Epidermal melanocyte (primary cell): ENCODE results near the gene FYN.
"Not testable (repeated sequence)": the region's sequence is repeated elsewhere in the genome, so short reads cannot be mapped to it uniquely, and the experiment has no call there.

Experiments
- DNase-seq: peaks from one replicate; pipeline ENCODE4 v3.0.0; 2011; ENCODE audit warnings: low spot score; ENCODE audit not compliant: insufficient read length

Gene FYN

DNA sequence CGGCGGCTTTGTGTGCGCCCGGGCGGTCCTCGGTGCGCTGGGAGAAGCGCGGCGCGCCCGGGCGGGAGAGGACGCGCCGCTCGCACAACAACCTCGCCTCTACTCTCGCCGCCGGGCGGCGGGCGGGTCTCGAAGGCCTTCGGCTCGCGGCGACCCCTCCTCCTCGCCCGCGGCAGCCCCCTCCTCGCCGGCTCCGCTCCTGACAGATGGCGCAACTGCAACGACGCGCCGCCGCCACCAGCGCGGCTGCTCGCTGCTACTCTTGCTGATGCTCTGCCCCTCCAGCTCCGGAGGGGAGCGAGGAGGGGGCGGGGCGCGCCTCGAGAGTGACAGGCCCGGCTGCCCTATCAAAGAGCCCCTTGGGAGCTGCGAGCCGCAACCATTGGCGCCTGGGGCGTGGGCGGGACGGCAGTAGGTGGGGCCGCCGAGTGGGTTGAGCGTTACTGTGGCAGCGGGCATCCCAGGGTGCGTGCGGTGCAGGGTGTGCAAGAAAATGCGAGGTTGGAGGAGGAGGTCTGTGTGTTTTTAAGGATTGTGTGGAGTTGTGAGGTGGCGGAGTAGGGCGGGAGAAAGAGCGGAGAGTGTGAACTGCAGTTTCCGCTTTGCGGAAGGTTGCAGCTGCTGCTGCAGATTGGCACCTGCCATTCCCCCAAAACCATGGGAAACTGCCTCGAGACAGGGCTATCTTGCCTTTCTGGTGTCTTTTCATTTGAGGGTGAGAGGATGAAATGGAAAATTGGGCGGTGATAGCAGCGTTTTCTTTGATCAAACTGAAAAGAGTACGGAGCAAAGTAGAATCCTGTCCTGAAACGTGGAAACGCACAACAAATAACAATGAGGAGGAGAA lies at the start of gene FYN:
FYN (minus strand) TSS at position 275 of the 847 bp plus-strand sequence. CDS start 153,401 bp downstream, outside the sequence.
- peak; percentile 93 for DNase-seq

DNA sequence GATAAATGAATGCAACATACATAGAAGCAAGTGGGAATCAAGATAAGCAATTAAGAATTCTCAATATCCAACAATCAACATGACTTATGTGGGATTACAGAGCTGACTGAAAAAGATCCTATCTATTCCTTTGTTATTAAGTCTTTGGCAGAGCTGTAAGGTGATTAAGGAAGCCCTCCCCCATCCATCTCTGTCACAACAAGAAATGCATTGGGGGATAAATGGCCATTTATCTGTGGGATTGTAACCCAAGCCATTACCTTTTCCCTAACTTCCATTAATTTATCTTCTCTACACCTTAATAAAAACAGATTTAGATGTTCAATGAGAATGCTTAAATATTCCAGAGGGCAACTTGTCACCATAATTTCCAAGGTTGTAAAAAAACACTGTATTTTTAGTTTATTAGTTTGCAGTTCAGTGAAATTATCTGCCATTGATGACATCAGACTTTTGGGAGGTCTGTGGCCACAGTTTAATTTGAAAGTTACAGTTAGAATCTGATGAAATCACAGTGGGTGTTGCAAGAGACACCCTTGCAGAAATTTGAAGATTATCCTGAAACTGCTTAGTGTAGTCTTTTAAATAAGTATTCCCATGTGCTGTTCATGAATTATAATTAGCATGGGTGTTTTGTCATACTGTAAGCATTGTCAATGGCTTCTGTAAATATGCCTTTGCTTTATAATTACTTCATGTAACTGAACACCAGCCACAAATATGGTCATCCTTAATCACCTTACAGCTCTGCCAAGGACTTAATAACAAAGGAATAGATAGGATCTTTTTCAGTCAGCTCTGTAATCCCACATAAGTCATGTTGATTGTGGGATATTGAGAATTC lies 49.4 kb upstream of the FYN start:
- DNase-seq: no peak

DNA sequence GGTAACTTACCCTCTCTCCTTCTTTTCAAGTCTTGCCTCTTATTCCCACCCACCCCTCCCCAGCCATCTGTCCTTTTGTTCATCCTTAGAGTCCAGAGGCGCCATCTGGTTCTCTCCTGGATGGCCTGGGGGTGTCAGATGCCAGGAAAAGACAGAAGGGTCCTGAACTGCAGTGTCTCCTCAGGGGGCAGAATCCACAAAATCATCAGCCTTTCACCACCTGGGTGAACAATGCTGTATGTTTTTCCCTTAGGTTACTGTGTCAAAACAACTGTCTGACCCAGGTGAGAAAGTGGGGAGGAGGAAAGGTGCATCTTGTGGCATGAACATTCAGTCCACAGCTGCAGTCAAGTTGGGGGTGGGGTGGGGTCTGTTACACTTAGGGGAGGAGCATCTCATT lies 47.9 kb upstream of the FYN start:
- DNase-seq: no peak

DNA sequence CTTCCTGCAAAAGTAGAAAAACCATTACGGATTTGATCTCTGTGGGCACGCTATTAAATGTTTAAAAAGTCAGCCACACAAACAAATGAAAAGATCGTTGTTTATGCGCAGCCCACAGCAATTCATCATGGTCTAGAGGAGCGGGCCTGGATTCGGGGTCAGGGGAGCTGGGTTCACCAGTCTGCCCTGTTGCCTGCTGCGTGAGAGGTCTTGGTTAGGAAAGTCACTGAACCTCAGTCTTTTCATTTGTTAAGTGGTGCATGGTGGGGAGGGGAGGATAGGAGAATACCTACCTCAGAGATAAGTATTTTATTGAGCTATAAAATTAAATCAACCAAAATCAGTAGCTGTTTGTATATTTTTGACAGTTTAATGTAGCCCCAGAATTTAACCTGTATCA lies 47.3 kb upstream of the FYN start:
- DNase-seq: no peak

DNA sequence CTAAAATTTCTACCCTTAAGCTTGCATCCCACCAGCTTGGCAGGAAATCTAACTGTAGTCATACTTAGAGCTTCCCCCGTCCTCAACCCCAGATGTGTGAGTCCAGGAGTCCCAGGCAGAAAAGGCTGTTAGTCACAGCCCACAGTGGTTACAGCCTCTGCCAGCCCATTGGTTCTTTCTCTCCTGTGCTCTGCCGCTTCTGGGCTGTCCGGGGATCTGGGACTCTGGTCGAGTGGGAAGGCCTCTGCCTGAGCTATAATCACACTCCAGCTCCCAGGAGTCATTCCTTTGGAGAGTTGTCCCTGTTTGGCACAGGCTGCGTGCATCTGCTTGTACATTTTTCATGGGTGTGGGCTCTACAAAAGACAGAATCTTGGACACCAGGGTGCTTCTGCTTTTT lies 45.6 kb upstream of the FYN start:
- DNase-seq: no peak

DNA sequence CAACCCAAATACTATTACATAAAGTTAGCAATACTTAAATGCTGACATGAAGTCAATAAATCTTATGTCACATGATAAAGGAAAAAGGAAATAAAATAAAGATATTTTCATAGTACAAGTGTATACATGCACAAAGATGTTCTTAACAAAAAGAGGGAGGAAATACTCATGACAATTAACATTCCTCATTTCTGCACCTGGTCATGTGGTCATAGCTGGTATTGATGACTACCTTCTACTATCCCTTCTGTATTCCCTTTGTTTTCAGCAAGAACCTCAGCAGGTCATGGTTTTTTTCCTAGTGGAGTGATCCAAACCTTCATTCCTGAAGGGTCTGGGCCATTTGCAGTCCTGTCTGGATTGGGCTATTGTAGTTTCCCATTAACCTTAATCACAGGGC lies 43.5 kb upstream of the FYN start:
- no peak for DNase-seq

DNA sequence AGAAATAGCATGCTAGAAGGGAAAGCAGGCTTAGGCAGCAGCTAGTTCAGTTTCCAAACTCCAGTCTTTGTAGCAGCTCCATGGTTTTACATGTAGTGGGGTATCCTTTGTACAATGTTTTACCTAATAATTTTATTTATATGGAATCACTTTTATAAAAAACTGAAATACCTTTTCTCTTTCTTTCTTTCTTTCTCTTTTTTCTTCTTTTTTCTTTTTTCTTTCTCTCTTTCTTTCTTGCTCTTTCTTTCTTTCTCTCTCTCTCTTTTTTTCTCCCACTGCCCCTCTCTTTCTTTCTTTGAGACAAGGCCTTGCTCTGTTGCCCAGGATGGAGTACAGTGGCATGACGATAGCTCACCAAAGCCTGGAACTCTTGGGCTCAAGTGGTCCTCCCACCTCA lies 41.4 kb upstream of the FYN start:
- DNase-seq: no peak

DNA sequence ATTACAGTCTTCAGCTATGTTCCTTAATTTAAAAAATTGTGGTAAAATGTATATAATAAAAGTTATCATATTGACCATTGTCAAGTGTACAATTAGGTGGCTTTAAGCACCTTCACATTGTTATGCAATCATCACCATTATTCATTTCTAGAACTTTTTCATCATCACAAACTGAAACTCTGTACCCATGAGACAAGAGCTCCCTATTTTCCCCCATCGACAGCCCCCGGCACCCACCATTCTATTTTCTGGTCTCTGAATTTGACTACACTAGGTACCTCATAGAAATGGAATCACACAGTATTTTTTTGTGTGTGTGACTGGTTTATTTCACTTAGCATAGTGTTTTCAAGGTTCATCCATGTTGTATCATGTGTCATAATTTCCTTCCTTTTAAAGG lies 39.7 kb upstream of the FYN start:
- DNase-seq: no peak

DNA sequence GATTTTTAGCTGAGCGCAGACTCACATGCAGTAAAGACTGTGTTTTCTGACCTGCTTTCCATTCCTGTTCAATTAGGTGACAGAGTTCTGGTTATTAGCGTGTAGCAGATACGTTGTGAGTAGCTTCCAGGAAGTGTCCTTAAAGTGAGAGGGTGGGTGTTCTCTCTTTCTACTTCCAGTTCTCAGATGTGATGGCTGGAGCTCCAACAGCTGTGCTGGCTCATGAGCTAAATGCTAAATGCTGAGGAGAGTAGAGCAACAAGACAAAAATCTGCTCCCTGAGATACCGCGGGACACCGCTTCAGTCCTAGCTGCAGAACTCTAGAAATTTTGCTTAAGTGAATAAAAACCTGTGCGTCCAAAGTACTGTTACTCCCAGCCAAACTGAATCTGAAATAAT lies 38.2 kb upstream of the FYN start:
- DNase-seq: no peak

DNA sequence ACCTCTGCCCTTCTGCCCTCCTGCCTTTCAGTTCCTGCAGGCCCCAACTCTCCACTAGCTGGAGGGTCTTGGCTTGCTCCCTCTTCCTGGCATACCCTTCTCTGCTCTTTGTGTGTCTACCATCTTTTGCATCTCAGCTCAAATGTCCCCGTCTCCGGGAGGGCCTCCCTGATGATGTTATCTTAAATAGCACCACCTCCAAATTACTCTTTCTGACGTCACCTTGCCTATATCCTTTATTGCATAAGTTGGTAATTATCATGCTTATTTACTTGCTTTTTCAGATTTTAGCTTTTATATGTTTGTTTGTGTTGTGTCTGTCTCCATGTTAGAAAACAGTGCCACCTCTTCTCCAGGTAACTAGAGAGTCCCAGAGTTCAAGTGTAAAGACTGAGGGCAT lies 36.0 kb upstream of the FYN start:
- no peak for DNase-seq

DNA sequence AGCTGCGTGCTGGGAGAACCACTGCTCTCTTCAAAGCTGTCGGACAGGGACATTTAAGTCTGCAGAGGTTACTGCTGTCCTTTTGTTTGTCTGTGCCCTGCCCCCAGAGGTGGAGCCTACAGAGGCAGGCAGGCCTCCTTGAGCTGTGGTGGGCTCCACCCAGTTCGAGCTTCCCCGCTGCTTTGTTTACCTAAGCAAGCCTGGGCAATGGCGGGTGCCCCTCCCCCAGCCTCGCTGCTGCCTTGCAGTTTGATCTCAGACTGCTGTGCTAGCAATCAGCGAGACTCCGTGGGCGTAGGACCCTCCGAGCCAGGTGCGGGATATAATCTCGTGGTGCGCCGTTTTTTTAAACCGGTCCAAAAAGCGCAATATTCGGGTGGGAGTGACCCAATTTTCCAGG lies 35.1 kb upstream of the FYN start:
- not testable (repeated sequence) for DNase-seq

DNA sequence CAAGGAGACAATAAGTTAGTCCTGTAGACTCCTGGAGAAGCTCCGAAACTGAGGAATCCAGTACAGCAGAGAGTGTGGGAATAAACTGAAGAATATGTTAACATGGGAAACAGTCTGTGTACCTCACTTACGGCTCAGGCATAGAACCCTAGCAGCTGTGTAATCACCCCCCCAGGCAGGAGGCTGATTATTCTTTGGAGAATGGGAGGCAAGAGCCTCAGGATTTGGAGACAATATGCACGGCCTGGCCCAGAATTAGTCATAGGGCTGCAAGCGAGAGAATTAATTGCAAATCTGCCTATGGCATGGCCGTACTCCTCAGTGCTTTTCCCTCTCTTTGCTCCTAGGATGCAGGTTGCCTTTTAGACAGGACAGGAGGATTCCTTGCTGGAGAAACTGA lies 27.5 kb upstream of the FYN start:
- no peak for DNase-seq

DNA sequence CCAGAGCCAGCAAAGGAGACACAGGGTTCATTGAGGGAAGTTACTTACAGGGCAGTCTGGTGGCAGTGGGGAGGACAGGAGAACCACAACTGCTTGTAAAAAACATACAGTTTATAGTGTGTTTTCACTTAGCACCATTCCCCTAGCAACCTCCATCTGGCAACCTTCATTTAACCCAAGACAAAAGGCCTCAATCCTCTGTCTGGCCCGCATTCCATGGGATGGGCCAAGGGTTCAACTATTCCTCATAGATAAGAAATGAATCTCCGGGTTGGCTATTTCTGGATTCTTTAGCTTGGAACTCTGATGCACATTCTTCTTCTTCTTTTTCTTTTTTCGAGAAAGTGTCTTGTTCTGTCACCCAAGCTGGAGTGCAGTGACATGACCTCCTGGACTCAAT lies 26.3 kb upstream of the FYN start:
- no peak for DNase-seq

DNA sequence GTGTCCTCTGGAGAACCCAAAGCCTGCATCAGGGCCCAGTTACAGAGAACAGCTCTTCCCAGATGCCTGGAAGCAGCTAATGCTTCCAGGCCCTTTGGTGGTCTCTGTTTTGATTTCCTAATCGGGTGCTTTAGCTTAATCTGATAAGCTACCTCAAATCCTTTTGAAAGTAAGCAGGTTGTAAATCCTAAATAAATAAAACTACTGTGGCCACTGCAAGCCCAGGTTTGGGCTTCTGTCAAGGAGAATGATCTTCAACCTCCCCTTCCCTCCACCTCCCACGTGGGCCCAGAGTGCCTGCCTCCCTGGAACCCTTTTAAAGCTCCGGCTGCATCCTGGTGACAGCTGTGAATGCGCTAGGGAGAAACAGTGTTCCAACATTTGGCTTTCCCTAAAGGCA lies 25.2 kb upstream of the FYN start:
- no peak for DNase-seq

DNA sequence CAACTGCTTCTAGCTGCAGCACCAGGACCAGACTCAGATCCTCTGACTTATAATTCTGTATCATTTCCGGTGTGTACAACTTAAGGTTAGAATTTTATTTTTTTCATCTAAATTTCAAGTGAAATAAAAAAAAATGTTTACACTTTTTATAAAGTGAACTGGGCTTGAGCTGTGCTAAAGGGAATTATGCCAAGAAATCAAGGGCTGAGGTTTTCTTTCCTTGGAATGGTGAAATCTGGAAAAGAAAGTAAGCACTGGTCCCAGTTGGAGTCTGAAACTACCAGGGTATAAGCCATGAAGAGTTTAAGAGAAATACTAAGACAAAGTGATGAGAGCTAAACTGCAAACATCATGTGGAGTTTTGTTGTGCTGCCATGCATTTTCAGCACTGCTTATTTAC lies 21.7 kb upstream of the FYN start:
- DNase-seq: no peak

DNA sequence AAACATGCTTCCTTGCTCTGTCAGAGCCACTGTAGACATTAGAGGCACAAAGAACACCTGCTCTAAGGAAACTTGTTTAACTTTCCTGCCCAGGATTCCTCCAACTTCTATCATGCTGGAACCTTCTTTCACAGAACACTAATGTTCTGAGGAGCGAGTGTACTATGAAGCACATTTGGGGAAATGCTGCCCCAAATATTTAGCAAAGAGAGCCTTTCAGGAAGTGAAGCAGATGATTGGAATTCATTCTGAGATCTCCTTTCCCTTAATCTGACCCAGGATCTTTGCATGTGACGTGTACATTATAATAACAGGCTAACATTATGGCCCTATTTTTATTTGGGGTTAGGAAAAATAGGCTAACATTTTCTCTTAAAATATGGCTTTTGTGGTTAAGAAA lies 21.0 kb upstream of the FYN start:
- no peak for DNase-seq

DNA sequence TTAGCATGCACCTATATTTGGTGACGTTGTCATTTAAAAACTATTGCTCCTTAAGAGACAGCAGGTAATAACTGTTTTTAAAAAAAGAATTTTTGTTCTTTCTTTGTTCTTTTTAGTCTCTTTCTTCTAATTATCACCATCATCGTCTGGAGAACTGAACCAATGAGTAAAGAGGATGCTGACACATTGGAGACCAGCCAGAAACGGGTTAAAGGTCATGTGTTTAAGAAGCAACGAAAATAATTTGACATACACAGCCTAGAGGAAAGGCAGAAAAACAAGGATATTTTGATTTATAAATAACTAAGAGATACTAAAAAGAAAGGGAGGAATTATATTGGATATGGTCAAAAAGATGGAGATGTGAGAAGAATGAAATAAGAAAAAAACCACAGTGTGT lies 19.2 kb upstream of the FYN start:
- no peak for DNase-seq

DNA sequence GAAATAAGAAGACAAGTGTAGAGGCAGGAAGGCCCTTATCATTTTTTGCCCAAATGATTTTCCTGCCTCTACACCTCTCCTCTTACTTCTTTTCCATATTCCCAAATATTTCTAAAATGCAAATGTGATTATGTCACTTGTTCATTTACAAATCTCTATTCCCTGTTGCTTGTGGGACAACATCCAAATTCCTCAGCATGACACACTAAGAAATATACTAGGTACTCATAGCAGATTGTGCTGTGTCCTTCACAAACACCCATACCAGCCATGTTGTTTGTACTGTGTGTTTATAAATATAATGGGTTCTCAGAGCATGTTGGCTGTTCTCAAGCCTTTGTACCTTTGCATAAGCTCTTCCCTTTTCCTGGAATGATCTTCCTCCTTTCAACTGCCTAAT lies 17.7 kb upstream of the FYN start:
- no peak for DNase-seq

DNA sequence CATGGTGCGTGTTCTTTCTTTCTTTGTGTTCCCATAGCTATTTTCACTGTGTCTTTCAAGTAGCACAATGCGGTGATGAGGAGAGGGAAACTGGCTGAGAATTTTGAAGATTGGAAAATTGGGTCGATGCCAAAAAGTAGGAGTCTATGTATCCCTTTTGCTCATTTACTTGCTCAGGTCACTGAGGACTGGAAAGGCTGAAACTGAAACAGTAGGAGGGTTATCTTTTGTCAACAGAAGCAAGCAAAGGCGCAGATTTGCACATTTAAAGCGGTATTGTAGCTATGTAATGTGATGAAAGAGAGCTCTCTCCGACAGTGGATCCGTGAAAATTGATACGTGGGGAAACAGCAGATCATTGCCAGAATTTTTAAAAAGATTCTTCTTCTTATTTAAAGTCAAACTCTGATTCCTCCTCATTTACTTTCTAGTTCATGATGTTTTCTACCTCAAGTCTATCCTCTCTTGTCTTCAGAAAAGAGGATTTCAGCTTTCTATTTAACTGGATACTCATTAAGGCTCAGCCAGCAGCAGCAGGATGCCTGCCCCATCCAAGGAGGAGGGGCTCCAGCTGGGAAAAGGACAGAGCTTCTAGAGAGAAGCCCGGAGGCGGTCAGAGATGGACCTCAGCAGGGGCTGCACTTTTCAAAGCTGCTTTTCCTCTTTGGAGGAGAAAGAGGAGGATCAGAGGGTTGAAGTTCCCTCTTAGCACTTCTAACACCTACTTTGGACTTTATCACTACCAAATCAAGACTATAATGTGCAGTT lies 15.9 kb upstream of the FYN start:
- DNase-seq: no peak

DNA sequence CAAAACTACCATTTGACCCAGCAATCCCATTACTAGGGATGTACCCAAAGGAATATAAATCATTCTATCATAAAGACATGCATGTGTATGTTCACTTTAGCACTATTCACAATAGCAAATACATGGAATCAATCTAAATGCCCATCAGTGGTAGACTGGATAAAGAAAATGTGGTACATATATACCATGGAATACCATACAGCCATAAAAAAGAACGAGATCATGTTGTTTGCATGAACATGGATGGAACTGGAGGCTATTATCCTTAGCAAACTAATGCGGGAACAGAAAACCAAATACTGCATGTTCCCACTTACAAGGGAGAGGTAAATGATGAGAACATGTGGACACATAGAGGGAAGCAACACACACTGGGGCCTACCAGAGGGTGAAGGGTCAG lies 13.5 kb upstream of the FYN start:
- DNase-seq: not testable (repeated sequence)

DNA sequence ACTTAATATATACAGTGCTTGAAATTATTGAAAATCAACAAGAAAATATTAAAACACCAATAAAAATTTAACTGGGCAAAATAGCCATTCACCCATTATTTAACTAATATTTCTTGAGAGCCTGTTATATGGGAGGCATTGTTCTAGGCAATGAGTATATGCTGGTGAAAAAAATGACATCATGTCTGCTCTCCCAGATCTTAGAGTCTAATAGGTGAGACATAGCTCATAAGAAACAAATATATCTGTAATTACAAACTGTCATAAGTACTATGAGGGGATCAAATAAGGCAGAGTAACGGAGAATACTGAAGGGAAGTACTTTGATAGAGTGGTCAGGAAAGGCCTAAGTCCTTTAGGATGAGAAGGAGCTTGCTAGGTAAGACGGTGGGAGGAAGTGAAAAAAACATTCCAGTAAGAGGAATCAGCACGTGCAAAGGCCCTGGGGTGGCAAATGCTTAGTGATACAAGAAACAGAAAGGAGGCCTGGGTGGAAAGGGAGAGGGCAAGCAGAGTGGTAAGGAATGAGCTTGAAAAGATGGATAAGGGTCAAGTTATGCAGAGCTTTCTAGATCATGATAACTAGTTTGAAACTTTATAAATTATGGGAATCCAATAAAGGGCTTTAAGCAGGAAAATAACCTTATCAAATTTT lies 12.2 kb upstream of the FYN start:
- no peak for DNase-seq
